Measurements from ENCODE around the gene TMEM187.

GRCh38 chrX:154010330-154011087 lies 38.0 kb downstream of the TMEM187 start:
- TF ChIP-seq CTCF (IDR thresholded peaks at IDR 0.05) (no peak), ZFX (IDR thresholded peaks at IDR 0.05; ENCODE audit: borderline replicate concordance) (no peak)

Data from 22Rv1 (cell line).